GM21723 (cell line): ENCODE data around the gene DEDD.

ENCODE experiments used
- ATAC-seq: cut with Tn5 transposase; IDR thresholded peaks from one replicate; pipeline ENCODE4 v1.9.1; 2021; ENCODE audit warnings: mild to moderate bottlenecking, moderate library complexity; ENCODE audit not compliant: unreplicated experiment

DEDD gene

DNA sequence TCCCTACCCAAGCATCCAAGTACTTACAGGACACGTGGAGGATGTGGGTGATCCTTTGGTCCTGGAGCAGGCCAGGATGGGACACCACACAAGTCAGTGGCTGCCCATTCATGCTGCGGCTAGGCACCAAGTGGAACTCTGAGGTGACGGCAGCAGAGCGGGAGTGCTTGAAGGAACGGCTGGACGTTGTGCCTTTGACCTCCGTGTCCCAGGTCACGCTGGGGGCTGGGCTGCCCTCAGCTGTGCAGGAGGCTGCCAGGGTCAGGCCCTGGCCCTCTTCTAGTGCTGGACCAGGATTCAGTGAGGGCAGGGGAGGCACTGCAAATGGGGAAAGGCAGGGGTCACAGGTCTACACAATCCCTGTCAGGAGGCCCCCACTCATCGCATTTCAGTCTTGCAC is 55.0 kb downstream of the DEDD start:
- ATAC-seq = no peak

DNA sequence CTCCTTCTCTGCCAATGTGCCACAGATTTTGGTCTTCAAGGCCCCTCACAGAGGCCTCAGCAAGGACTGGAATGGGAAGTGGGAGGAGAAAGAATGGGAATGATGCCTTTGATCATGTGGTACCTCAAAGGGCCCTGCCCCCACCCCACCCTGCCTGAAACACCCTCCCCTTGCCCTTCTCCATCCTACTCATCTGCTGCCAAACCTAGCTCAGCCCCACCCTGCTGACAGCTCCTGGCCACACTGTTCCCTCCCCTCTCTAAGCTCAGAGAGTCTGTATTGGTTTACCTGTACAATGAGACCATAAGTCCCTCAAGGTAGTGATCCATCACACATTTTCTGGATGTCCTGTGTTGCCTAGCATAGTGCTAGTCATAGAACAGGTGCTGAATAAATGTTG is 56.1 kb downstream of the DEDD start:
- no peak for ATAC-seq

DNA sequence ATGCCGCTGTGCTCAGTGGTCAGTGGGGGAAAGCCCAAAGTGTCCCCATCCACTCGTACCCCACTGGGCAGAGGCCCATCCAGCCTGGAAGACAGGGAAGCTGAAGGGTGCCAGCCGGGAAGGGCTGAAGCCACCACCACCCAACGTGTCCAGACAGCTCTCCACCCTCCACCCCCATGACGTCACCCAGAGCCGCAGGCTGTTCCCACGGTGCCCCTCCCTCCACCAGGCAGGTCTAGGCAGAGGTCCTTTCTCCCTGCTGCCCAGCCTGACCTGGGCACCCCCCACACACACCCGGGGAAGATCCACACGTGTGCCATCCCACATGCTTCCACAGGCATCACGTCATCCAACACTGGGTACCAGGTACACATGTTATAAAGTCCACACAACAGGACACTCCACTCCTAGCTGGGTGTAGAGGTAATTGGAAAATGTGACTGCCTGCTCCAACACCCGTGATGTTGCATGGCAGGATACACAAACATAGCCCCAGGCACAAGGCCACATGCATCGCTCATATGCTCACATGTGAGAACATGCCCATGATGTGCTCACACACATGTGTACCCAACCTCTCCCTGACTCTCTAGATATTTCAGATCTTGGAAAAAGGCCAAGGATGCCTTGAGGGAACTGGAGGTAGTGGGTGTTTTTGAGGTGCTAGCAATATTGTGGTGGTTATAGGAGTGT is 57.6 kb downstream of the DEDD start:
- no peak for ATAC-seq

DNA sequence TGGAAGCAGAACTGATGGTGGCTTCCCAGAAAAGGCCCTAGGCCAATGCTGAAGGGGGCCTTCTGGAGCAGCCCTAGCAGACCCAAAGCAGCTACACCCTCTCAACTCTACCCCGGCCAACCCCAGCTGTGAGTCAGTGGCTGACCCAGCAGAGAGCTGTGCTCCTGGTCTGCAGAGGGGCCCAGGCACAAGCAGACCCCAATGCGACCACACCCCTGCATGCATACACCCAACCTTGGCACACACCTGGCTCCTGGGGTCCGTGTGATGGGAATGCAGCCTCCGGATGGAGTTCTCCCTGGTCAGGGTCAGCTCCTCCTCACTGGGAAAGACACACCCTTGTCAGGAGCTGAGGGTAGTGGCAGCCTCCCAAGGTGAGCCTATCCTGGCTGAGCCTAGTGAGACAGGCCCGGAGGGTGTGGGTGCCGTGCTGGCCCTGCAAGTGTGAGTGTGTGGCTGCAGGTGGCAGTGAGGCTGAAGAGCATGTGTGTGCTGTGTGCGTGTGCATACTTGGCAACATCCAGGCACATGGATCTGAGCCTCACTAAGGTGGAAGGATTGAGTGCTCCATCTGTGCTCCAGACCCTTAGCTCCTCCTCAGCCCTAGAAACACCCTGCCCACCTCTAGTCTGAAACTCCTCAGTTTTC is 58.9 kb downstream of the DEDD start:
- ATAC-seq = no peak

DNA sequence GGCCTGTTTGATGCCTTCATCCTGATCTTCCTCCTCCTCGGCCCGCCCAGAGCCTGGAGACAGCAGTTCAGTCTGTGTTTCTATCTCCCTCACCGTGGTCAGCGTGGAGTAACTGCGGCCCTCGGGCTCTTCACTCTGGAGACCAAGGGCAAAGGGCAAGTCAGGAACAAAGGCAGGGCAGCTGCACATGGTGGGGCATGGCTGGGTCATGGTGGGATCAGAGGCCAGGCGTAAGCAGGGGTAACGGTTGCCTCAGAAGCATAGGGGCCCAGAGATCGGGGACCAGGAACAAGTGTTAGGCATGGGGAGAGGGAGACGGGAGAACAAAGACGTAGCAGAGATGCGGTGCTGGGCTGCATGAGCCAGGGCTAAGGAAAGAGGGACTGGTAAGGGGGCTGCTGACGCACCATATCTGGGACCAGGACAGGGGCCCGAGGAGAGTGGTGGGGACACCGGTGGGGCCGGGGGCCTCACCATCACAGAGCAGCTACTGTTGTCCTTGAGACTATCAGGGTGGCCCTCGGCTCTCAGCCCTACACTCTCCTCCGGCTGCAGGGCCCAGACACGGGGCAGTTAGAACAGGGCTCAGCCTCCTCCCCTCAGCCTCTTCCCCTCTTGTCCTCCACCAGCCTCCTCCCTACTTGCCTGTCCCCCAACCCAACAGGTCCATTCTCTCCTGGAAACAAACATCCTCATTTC is 59.6 kb downstream of the DEDD start:
- no peak for ATAC-seq

DNA sequence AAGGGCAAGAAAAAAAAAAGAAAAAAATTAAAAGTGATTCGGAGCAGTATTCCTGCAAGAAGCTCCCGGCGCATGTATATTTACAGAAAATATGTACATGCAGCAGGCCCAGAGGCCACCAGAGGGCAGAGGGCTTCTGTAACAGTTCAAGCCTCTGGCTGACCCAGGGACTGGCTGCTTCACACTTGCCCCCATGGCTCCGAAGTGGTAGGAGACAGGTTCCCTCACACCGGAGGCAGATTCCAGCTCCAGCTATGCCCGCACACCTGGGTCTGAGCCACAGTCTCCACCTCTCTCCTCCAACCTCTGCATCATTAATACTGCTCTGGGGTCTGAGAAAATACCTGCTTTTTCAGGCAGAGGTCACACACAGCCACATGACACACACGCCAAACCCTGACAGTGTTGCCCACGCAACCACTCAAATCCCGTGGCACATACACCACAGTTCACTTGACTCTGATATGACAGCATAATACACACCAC is 60.5 kb downstream of the DEDD start:
- no peak for ATAC-seq
